Sigmoid colon (tissue), 4 donors: ENCODE data around the gene FXN.

ENCODE experiments used
- EP300 ChIP-seq, 4 donors: sonication (generic); formaldehyde crosslinking; IDR thresholded peaks; one replicate each; pipeline ENCODE4 v1.6.1; 2017; ENCODE audit warnings: antibody characterized with exemption in 4 of 4
- POLR2A ChIP-seq, 2 donors: fragments of 450-650 bp; IDR thresholded peaks; one replicate each; pipeline ENCODE4 v1.6.1; 2016; ENCODE audit warnings: antibody characterized with exemption in 2 of 2, mild to moderate bottlenecking in 2 of 2, moderate library complexity in 2 of 2
- TF ChIP-seq, protein P1 (sequence below), 4 experiments: fragments of 450-650 bp in 3 of 4; fragments of 200-600 bp in 1 of 4; IDR thresholded peaks; one replicate each; pipeline ENCODE4 v1.5.1; 2016 to 2019; ENCODE audit warnings: antibody characterized with exemption in 4 of 4, mild to moderate bottlenecking in 3 of 4, moderate library complexity in 2 of 4

DNA sequence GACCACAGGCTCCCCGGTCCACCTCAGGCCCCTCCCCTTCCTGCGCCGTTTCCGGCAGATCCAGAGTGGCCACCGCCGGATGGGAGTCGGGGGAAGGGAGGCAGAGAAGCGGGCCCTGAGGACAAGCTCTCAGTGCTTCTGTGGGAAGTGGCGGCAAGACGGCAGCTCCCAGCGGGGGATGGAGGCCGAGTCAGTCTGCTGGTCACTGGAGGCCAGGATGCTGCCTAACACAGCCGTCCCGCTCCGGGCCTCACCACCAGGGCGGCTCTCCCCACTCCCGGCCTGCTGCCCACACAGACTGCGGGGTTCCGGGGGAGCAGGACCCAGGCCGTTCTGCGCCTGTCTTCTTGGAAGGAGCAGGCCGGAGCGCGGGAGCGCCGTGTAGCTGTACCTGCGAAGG, 31.4 kb downstream of the FXN start:
- TF ChIP-seq POLR2A (IDR thresholded peaks at IDR 0.05) = no peak
- no peak for TF ChIP-seq EP300 (IDR thresholded peaks at IDR 0.05)
- TF ChIP-seq, protein P1, sequence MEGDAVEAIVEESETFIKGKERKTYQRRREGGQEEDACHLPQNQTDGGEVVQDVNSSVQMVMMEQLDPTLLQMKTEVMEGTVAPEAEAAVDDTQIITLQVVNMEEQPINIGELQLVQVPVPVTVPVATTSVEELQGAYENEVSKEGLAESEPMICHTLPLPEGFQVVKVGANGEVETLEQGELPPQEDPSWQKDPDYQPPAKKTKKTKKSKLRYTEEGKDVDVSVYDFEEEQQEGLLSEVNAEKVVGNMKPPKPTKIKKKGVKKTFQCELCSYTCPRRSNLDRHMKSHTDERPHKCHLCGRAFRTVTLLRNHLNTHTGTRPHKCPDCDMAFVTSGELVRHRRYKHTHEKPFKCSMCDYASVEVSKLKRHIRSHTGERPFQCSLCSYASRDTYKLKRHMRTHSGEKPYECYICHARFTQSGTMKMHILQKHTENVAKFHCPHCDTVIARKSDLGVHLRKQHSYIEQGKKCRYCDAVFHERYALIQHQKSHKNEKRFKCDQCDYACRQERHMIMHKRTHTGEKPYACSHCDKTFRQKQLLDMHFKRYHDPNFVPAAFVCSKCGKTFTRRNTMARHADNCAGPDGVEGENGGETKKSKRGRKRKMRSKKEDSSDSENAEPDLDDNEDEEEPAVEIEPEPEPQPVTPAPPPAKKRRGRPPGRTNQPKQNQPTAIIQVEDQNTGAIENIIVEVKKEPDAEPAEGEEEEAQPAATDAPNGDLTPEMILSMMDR (IDR thresholded peaks at IDR 0.05) = no peak
